ES-I3 (cell line): Measurements from ENCODE around the gene PFN4.
"Not testable (repeated sequence)": the region's sequence is repeated elsewhere in the genome, so short reads cannot be mapped to it uniquely, and the experiment has no call there.

Experiments
- H3K36me3 ChIP-seq: 2 replicates; pipeline ENCODE4 v1.6.1; 2013; ENCODE audit warnings: mild to moderate bottlenecking, low read length, control low read depth, moderate library complexity; ENCODE audit not compliant: insufficient read depth
- H3K4me1 ChIP-seq: 2 replicates; pipeline ENCODE4 v1.6.1; 2013; ENCODE audit warnings: mild to moderate bottlenecking, control low read depth, low read length; ENCODE audit not compliant: insufficient read depth
- H3K9ac ChIP-seq: 2 replicates; pipeline ENCODE4 v1.6.1; 2013; ENCODE audit warnings: low read depth, mild to moderate bottlenecking, low read length, moderate library complexity
- H3K9me3 ChIP-seq: 2 replicates; pipeline ENCODE4 v1.6.1; 2013; ENCODE audit warnings: mild to moderate bottlenecking, low read length, moderate library complexity; ENCODE audit not compliant: control insufficient read depth, insufficient read depth

PFN4 gene

GRCh38 chr2:24123195-24123921 lies at the start of gene PFN4, which contains the start of gene FAM228B:
Gene PFN4 (minus strand): TSS chr2:24123334. CDS start chr2:24122535, 799 bp downstream.
Gene FAM228B (plus strand): TSS chr2:24123469. CDS start chr2:24124362, 893 bp downstream.
- H3K9me3 ChIP-seq = no peaks in the 10 kb centered on the region
- H3K9ac ChIP-seq = peak within 1 kb of the TSS; percentile 90
- H3K36me3 ChIP-seq = no peaks in the 10 kb centered on the region
- H3K4me1 ChIP-seq = no peaks in the 10 kb centered on the region

GRCh38 chr2:24169023-24169422 lies 45.9 kb upstream of the PFN4 start:
- H3K9ac ChIP-seq = no peak overlapping the region
- H3K4me1 ChIP-seq = 0 out of 2 replicates have a peak, but pooled peaks cover 3% of the 10 kb centered on the region
- no peaks in the 10 kb centered on the region for H3K36me3 ChIP-seq
- H3K9me3 ChIP-seq = no peaks in the 10 kb centered on the region

- H3K9me3 ChIP-seq = no peaks in the 10 kb centered on the region
- 0 out of 2 replicates have a peak, but pooled peaks cover 3% of the 10 kb centered on the region for H3K4me1 ChIP-seq
- H3K36me3 ChIP-seq = no peaks in the 10 kb centered on the region
- no peak overlapping the region for H3K9ac ChIP-seq
Observed at GRCh38 chr2:24164416-24164973, 41.4 kb upstream of the PFN4 start.

- Histone ChIP-seq H3K9me3 (no peaks in the 10 kb centered on the region), H3K36me3 (no peaks in the 10 kb centered on the region), H3K9ac (no peak overlapping the region), H3K4me1 (0 out of 2 replicates have a peak, but pooled peaks cover 3% of the 10 kb centered on the region)
Observed at GRCh38 chr2:24163601-24164000, 40.5 kb upstream of the PFN4 start.

- Histone ChIP-seq H3K4me1 (0 out of 2 replicates have a peak, but pooled peaks cover 3% of the 10 kb centered on the region), H3K9me3 (no peaks in the 10 kb centered on the region), H3K36me3 (no peaks in the 10 kb centered on the region), H3K9ac (no peak overlapping the region)
Observed at GRCh38 chr2:24163186-24163585, 40.1 kb upstream of the PFN4 start.

GRCh38 chr2:24162494-24162893 lies 39.4 kb upstream of the PFN4 start:
- no peak overlapping the region for H3K9ac ChIP-seq

GRCh38 chr2:24160761-24161160 lies 37.6 kb upstream of the PFN4 start:
- Histone ChIP-seq H3K9ac (no peak overlapping the region), H3K9me3 (no peaks in the 10 kb centered on the region), H3K4me1 (no peaks in the 10 kb centered on the region), H3K36me3 (no peaks in the 10 kb centered on the region)

More at GRCh38 chr2:24162494-24162893, 39.4 kb upstream of the PFN4 start:
- Histone ChIP-seq H3K4me1 (0 out of 2 replicates have a peak, but pooled peaks cover 3% of the 10 kb centered on the region), H3K9me3 (no peaks in the 10 kb centered on the region), H3K36me3 (no peaks in the 10 kb centered on the region)

- no peaks in the 10 kb centered on the region for H3K9me3 ChIP-seq
Observed at GRCh38 chr2:24159708-24160107, 36.6 kb upstream of the PFN4 start.

GRCh38 chr2:24158131-24158530 lies 35.0 kb upstream of the PFN4 start:
- Histone ChIP-seq H3K9ac (no peak overlapping the region), H3K9me3 (no peaks in the 10 kb centered on the region), H3K36me3 (no peaks in the 10 kb centered on the region)

More at GRCh38 chr2:24159708-24160107, 36.6 kb upstream of the PFN4 start:
- Histone ChIP-seq H3K36me3 (no peaks in the 10 kb centered on the region), H3K9ac (no peak overlapping the region), H3K4me1 (no peaks in the 10 kb centered on the region)

GRCh38 chr2:24153478-24153877 lies 30.3 kb upstream of the PFN4 start:
- no peaks in the 10 kb centered on the region for H3K9me3 ChIP-seq
- H3K9ac ChIP-seq = no peak overlapping the region
- no peaks in the 10 kb centered on the region for H3K36me3 ChIP-seq
- H3K4me1 ChIP-seq = no peaks in the 10 kb centered on the region

More at GRCh38 chr2:24158131-24158530, 35.0 kb upstream of the PFN4 start:
- no peaks in the 10 kb centered on the region for H3K4me1 ChIP-seq

- Histone ChIP-seq H3K9ac (no peak overlapping the region), H3K9me3 (no peaks in the 10 kb centered on the region; the same call in 1 of the 2 replicates), H3K36me3 (no peaks in the 10 kb centered on the region), H3K4me1 (no peaks in the 10 kb centered on the region)
Observed at GRCh38 chr2:24152413-24153197, 29.5 kb upstream of the PFN4 start.

GRCh38 chr2:24147364-24147763 lies 24.2 kb upstream of the PFN4 start:
- Histone ChIP-seq H3K4me1 (no peaks in the 10 kb centered on the region), H3K36me3 (no peaks in the 10 kb centered on the region), H3K9ac (no peak overlapping the region), H3K9me3 (no peaks in the 10 kb centered on the region; the same call in 1 of the 2 replicates)

GRCh38 chr2:24140305-24140704 lies 17.2 kb upstream of the PFN4 start:
- not testable (repeated sequence) for H3K9me3 ChIP-seq, H3K4me1 ChIP-seq, H3K9ac ChIP-seq, H3K36me3 ChIP-seq

GRCh38 chr2:24132543-24132942 lies 9.4 kb upstream of the PFN4 start:
- Histone ChIP-seq H3K4me1 (no peaks in the 10 kb centered on the region), H3K9ac (no peak overlapping the region), H3K9me3 (no peaks in the 10 kb centered on the region), H3K36me3 (no peaks in the 10 kb centered on the region)
